ENCODE measurements around the gene FLVCR2.

- TF ChIP-seq CTCF (IDR thresholded peaks at IDR 0.05) (no peak), EZH2 (IDR thresholded peaks at IDR 0.05; ENCODE audit: borderline replicate concordance, insufficient read depth, low read depth, low read length, poor library complexity, severe bottlenecking) (no peak)
These were observed 65.6 kb downstream of the FLVCR2 start for GRCh38 chr14:75643985-75644384.
